ENCODE data around the gene SH2D2A.

GRCh38 chr1:156839426-156840109, 22.9 kb upstream of the SH2D2A start:
- TF ChIP-seq POLR2AphosphoS5 (IDR thresholded peaks at IDR 0.05; ENCODE audit: low read depth, low read length) (no peak), TAF1 (IDR thresholded peaks at IDR 0.05; ENCODE audit: borderline replicate concordance, insufficient read depth, low read length) (no peak), SIN3A (IDR thresholded peaks at IDR 0.05; ENCODE audit: borderline replicate concordance, insufficient read depth, low read length) (no peak), FOXP2 (optimal IDR thresholded peaks at IDR 0.05; ENCODE audit: borderline replicate concordance, extremely low read depth, extremely low read length, insufficient read depth) (no peak)
- TF ChIP-seq, protein P1, sequence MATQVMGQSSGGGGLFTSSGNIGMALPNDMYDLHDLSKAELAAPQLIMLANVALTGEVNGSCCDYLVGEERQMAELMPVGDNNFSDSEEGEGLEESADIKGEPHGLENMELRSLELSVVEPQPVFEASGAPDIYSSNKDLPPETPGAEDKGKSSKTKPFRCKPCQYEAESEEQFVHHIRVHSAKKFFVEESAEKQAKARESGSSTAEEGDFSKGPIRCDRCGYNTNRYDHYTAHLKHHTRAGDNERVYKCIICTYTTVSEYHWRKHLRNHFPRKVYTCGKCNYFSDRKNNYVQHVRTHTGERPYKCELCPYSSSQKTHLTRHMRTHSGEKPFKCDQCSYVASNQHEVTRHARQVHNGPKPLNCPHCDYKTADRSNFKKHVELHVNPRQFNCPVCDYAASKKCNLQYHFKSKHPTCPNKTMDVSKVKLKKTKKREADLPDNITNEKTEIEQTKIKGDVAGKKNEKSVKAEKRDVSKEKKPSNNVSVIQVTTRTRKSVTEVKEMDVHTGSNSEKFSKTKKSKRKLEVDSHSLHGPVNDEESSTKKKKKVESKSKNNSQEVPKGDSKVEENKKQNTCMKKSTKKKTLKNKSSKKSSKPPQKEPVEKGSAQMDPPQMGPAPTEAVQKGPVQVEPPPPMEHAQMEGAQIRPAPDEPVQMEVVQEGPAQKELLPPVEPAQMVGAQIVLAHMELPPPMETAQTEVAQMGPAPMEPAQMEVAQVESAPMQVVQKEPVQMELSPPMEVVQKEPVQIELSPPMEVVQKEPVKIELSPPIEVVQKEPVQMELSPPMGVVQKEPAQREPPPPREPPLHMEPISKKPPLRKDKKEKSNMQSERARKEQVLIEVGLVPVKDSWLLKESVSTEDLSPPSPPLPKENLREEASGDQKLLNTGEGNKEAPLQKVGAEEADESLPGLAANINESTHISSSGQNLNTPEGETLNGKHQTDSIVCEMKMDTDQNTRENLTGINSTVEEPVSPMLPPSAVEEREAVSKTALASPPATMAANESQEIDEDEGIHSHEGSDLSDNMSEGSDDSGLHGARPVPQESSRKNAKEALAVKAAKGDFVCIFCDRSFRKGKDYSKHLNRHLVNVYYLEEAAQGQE (IDR thresholded peaks at IDR 0.05; ENCODE audit: insufficient read depth in 1 of 2, low read depth in 2 of 2, low read length in 2 of 2), result no peak

Data from PFSK-1 (cell line).